WI38 (cell line): Measurements from ENCODE around the gene PFKM.

Experiments used
- H3K4me3 ChIP-seq: 2 replicates; pipeline ENCODE4 v1.5.1; 2011; ENCODE audit warnings: low read depth, mild to moderate bottlenecking, control low read depth, low read length
- CTCF ChIP-seq: IDR thresholded peaks from 2 replicates; pipeline ENCODE4 v1.5.1; 2012; ENCODE audit warnings: low read depth, mild to moderate bottlenecking, control low read depth, low read length

PFKM gene

GRCh38 chr12:48092611-48093010, 26.6 kb upstream of the PFKM start:
- TF ChIP-seq CTCF: no peak

GRCh38 chr12:48104531-48104930, 14.6 kb upstream of the PFKM start:
- peak overlapping the region; percentile 89 for H3K4me3 ChIP-seq

More at GRCh38 chr12:48092611-48093010, 26.6 kb upstream of the PFKM start:
- H3K4me3 ChIP-seq: no peak overlapping the region

GRCh38 chr12:48105321-48105866, 13.8 kb upstream of the PFKM start:
- no peak for TF ChIP-seq CTCF
- peak overlapping the region; percentile 89 for H3K4me3 ChIP-seq

More at GRCh38 chr12:48104531-48104930, 14.6 kb upstream of the PFKM start:
- no peak for TF ChIP-seq CTCF

GRCh38 chr12:48105867-48106680, 13.1 kb upstream of the PFKM start, which contains the start of gene SENP1:
TSS of gene SENP1 (minus strand) at chr12:48106079. CDS start at chr12:48101472, 4,607 bp downstream.
- no peak for TF ChIP-seq CTCF
- H3K4me3 ChIP-seq: peak within 1 kb of the TSS; percentile 89

- peak overlapping the region; percentile 89 for H3K4me3 ChIP-seq
Observed at GRCh38 chr12:48106681-48107613, 12.2 kb upstream of the PFKM start.

GRCh38 chr12:48109424-48109823, 9.7 kb upstream of the PFKM start:
- no peak overlapping the region for H3K4me3 ChIP-seq
- TF ChIP-seq CTCF: no peak

More at GRCh38 chr12:48106681-48107613, 12.2 kb upstream of the PFKM start:
- TF ChIP-seq CTCF: no peak
